GM19455 (cell line): ENCODE data around the gene PSD2.

Experiments
- ATAC-seq: cut with Tn5 transposase; IDR thresholded peaks from one replicate; pipeline ENCODE4 v1.9.1; 2021; ENCODE audit not compliant: unreplicated experiment

The PSD2 gene

GRCh38 chr5:139763280-139763929 is 32.2 kb upstream of the PSD2 start:
- no peak for ATAC-seq

- ATAC-seq: no peak
These were observed 31.4 kb upstream of the PSD2 start for GRCh38 chr5:139763930-139764791.

- no peak for ATAC-seq
These were observed 30.7 kb upstream of the PSD2 start for GRCh38 chr5:139764886-139765408.

GRCh38 chr5:139765409-139766217 is 30.0 kb upstream of the PSD2 start:
- peak; percentile 91 for ATAC-seq

DNA sequence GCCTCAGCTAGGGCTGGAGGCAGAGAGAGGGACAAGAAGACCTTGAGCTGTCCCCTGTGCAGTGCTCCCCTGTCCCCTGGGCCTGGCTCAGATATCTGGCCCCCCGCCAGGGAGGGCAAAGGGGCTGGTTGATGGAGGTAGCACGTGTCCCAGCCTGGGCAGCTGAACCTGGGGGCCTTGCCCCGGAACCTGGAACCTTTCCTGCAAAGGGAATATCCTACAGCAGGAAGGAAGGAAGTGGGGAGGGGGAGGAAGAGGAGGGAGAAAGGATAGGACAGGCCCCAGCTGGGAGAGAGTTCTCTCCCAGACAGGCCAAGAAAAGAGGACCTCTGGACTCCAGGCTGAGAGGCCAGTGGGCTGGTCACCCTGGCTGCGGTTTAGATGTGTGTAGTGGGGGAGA is 27.6 kb upstream of the PSD2 start:
- no peak for ATAC-seq

GRCh38 chr5:139768807-139769465 is 26.7 kb upstream of the PSD2 start:
- no peak for ATAC-seq

DNA sequence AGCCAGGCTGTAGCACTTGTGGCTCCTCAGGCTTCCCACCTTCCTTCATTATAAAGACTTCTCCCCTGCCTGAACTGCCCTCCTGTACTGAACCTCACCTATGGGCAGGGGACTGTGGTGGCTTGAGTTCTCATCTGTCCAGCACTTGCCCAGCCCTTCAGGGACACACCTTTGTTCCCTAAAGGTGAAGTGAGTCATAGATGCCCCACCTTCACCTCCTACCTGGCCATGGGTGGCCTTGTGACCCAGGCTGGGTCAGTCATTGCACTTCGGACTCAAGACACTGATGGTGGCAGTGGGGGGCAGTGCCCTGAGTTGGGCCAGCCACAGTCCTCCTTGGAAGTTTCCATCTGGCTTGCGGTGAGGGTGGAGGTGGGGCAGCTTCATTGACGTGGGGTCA is 26.1 kb upstream of the PSD2 start:
- ATAC-seq: no peak

DNA sequence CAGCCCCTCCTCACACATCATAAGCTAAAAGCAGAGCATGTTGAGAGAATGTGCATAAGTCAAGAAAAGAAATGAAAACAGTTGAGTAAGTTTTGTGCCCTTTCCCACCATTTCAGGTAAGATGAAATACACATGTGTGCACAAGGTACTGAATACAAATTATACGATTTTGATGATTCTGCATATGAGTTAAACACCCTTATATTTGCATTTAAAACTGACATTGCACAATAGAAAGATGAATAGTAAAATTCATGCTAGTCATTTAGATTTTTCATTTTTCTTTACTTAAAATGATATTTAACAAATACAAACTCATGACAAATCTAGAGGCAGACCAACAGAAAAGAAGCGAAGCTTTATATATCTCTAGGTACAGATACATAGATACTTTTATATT is 24.9 kb upstream of the PSD2 start:
- no peak for ATAC-seq

GRCh38 chr5:139772089-139772791 is 23.4 kb upstream of the PSD2 start:
- ATAC-seq: no peak

GRCh38 chr5:139772927-139773690 is 22.5 kb upstream of the PSD2 start:
- no peak for ATAC-seq

DNA sequence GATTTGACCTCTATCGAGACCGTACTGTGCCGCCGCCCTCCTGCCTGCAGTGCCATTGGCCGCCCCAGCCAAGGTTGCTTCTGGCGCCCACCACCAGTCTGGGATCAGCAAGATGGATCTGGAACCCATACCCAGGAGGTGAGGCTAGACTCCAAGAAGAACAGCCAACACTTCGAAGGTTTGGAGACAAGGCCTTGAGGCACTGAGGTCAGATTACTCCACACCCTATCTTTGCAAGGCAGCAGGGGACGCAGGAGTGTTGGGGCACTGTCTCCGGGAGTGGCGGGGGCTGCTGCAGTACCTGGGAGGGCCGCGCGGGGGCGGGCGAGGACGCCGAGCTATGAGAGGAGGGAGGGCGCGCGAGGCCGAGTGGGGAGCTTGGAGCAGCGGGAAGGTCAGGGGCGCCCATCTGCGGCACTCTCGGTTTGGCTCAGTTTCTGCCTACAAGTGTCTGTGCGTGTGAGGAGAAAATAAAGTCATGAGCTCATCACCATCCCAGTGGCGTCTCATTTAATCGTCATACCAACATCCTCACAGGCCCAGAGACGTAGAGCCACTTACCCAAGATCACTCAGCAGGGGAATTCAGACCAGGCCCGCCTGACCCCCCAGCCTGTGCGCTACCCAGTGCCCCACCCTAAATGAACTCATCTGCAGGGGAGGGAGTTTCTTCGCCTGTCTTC is 20.5 kb upstream of the PSD2 start:
- no peak for ATAC-seq

DNA sequence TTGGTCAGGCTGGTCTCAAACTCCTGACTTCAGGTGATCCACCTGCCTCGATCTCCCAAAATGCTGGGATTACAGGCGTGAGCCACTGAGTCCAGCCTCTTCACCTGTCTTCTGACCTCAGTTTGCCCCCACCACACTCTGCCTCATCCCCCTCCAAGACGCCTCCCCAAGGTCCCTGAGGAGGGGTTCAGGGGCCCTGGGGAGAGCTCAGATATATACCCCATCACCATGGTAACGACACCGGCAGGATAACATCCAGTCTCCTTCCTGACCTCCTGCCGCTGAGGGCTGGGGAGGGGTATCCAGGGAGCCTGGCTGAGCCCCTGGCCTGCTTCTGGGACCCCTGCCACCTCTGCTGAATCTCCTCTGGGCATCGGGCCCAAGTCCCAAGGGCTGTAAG is 19.7 kb upstream of the PSD2 start:
- ATAC-seq: no peak

DNA sequence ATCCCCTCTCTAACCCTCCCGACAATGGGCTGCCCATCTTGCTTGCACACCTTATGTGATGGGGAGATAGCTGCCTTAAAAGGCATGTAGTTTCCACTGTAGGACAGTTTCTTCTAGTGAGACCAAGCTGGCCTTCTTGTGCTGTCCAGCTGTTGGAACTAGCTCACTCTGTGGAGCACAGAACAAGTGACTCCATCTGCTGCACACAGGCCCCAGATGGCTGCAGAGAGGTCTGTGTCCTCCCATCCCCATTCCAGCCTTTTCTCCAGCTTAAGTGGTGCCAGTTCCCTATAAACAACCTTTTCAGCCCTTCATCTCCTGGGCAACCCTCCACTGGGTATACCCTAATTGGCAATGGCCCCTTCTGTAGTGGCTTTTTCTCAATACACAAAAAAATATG is 18.7 kb upstream of the PSD2 start:
- no peak for ATAC-seq

GRCh38 chr5:139783436-139783965 is 12.1 kb upstream of the PSD2 start:
- ATAC-seq: no peak

DNA sequence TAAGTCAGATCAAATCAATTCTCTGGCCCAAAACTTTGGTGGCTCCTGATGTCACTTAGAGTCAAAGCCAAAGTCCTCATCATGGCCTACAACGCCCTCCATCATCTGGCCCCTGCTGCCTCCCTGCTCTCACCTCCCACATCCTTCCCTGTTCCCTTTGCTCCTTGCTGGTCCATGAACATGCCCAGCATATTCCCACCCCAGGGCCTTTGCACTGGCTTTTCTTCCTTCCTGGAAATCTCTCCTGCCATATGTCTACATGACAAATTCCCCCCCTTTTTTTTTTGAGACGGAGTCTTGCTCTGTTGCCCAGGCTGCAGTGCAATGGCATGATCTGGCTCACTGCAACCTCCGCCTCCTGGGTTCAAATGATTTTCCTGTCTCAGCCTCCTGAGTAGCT is 11.1 kb upstream of the PSD2 start:
- ATAC-seq: no peak

DNA sequence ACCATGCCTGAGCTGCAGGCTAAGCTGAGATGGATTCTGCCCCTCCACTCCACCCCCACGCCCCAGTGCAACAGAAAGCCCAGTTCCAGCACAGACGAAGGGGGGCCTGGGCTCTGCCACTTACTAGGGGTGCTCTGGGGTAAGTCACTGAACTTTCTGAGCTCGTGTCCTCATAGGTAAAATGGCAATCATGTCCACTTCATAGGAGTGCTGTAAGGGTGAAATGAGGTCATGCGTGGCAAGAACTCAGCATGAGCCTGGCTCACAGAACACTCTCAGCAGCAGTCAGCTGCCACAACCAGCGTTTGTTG is 8.4 kb upstream of the PSD2 start:
- ATAC-seq: no peak

DNA sequence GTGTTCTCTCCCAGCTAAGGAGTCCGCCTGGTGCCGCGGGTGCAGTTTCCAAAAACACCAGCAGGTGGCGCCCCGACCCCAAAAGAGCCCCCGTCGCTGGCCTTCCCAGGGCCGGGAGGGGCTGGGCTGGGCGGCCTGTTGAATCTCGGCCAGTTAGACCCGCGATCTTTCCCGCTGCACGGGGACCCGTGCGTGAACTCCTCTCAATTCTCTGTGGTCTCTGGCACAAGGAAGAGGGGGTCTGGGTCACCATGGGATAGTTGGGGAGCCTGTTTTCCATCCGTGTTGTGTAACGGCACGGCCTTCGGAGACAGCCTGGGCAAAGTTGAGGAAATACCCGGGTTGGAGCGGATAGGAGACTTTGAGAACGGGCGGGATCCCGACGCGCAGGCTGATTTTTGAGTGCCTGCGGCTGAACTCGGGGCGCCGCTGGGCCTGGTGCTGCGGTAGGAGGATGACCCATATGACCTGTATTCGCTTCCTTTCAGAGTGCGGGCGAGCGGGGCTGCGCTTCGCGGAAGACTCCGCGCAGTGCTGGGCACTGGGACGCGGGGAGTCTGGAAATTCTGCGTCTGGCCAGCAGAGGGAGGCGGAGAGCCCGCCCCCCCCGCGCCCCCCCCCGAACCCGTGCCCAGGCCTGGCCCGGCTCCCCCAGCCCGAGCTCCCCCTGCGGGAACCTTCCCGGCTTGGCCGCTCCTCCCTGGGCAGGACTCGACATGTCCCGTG is 7.9 kb upstream of the PSD2 start:
- ATAC-seq: peak; percentile 81

DNA sequence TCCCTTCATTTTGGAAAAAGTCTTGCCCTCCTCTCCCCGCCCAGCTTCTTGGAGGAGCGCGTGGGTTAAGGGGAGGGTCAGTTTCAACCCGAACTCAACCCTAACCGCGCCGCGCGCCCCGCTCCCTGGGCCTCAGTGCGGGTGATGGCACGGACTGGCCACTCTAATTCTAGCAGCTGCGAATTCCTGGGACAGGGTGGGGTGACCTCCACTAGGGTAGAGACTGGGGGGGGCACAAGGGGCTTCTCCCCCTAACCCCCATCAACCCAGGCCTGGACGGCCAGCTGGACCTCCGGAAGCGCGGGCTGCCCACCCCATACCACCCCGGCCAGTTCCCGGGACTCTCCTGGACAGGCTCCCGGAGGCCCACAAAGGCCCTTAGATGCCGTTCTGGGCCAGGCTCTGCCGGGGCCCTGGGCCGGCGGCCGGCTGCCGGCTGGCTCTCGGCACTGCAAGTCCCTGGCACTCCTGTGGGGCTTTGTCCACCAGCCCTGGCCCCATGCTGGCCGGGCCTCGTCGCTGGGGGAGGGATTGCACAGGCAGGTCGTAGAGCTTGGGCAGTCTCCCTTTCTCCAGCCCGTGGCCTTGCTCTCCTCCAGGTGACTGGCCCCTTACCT is 7.2 kb upstream of the PSD2 start:
- ATAC-seq: no peak
